AG04450 (cell line): ENCODE data around the gene MCM9. TPM values are rescaled to one million over a fixed set of nuclear protein-coding genes. Genes with fewer than 3 reads are reported as not detected.

Experiments used
- CTCF ChIA-PET: fragments of 300-600, 350-600 bp; formaldehyde crosslinking; extraction: SDS; loops from one replicate; lab custom pipeline; 2022; ENCODE audit warnings: antibody characterized with exemption, inconsistent platforms; lab: Charles Lee
- POLR2A ChIA-PET: fragments of 350-600 bp; formaldehyde crosslinking; extraction: SDS; loops from one replicate; lab custom pipeline; 2021; ENCODE audit warnings: antibody characterized with exemption, inconsistent platforms; lab: Yijun Ruan, JAX
- DNase-seq: peaks from one replicate; pipeline ENCODE4 v3.0.0-alpha.2; 2011; ENCODE audit warnings: low read depth, low spot score
- H3K27ac ChIP-seq: one replicate; pipeline ENCODE4 v1.5.1; 2012; ENCODE audit warnings: low read depth, low read length, control low read depth
- H3K27me3 ChIP-seq: one replicate; pipeline ENCODE4 v1.6.0; 2012; ENCODE audit warnings: low read length; ENCODE audit not compliant: control insufficient read depth, insufficient read depth
- H3K4me3 ChIP-seq: 2 replicates; pipeline ENCODE4 v1.5.1; 2011; ENCODE audit warnings: mild to moderate bottlenecking, low read depth, low read length, control low read depth
- H3K9me3 ChIP-seq: 2 replicates; pipeline ENCODE4 v1.5.1; 2012; ENCODE audit warnings: low read length; ENCODE audit not compliant: control insufficient read depth, insufficient read depth
- polyA plus RNA-seq: library from polyadenylated mRNA; depleted of rRNA; stranded (reverse); fragments of >200 nt; gene quantifications from 2 replicates; pipeline ENCODE4 v1.2.3, GENCODE V29; 2011
- TF ChIP-seq, protein P1 (sequence below): IDR thresholded peaks from 2 replicates; pipeline ENCODE4 v1.5.1; 2011; ENCODE audit warnings: low read depth, low read length, control low read depth, inconsistent platforms

Gene MCM9
- polyA plus RNA-seq, 1 experiment: 2.2 TPM

DNA sequence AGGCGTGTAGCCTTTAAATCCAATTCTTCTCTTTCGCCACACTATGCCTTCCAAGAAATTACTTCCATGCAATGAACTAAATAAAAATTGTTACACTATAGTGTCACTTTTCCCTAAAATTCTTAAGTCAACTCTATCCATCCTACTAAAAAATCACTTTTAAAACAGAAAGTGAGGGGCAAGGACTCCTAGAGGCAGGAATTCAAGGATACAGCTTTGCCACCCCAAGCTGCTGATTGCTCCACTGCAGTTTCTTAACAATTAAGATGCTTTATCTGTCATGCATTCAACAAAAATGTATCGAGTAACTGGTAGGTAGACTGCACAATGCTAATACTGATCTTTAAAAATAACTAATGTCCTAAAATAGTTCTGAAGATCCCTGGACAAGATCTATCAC, 4.3 kb downstream of the MCM9 start:
- DNase-seq: no peak
- Histone ChIP-seq H3K27me3 (no peaks in the 10 kb centered on the region), H3K4me3 (no peak overlapping the region), H3K27ac (no peak overlapping the region), H3K9me3 (no peaks in the 10 kb centered on the region)
- POLR2A ChIA-PET: no interaction called here
- CTCF ChIA-PET: no interaction called here
- TF ChIP-seq, protein P1, sequence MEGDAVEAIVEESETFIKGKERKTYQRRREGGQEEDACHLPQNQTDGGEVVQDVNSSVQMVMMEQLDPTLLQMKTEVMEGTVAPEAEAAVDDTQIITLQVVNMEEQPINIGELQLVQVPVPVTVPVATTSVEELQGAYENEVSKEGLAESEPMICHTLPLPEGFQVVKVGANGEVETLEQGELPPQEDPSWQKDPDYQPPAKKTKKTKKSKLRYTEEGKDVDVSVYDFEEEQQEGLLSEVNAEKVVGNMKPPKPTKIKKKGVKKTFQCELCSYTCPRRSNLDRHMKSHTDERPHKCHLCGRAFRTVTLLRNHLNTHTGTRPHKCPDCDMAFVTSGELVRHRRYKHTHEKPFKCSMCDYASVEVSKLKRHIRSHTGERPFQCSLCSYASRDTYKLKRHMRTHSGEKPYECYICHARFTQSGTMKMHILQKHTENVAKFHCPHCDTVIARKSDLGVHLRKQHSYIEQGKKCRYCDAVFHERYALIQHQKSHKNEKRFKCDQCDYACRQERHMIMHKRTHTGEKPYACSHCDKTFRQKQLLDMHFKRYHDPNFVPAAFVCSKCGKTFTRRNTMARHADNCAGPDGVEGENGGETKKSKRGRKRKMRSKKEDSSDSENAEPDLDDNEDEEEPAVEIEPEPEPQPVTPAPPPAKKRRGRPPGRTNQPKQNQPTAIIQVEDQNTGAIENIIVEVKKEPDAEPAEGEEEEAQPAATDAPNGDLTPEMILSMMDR: peak; percentile 32; the same call in 1 of the 2 replicates

DNA sequence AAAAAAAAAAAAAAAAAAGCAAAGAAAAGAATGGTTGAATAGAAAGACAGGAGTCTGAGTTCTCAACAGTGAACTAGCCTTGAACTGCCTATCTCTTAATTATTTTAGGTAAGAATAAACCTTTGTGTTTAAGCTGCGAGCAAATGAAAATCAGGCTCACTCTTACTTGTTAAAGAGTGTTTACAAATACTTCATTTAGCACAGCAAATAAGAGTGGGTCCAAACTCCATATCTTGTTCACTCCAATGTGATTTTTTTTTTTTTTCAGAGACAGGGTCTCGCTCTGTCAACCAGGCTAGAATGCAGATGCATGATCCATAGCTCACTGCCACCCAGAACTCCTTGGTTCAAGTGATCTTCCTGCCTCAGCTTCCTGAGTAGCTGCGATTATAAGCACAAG, 11.9 kb downstream of the MCM9 start:
- H3K27me3 ChIP-seq: no peaks in the 10 kb centered on the region
- no peaks in the 10 kb centered on the region for H3K9me3 ChIP-seq
- H3K27ac ChIP-seq: no peak overlapping the region
- ChIA-PET POLR2A (no interaction called here), CTCF (no interaction called here)
- TF ChIP-seq, protein P1: no peak
- no peak overlapping the region for H3K4me3 ChIP-seq
- DNase-seq: no peak

DNA sequence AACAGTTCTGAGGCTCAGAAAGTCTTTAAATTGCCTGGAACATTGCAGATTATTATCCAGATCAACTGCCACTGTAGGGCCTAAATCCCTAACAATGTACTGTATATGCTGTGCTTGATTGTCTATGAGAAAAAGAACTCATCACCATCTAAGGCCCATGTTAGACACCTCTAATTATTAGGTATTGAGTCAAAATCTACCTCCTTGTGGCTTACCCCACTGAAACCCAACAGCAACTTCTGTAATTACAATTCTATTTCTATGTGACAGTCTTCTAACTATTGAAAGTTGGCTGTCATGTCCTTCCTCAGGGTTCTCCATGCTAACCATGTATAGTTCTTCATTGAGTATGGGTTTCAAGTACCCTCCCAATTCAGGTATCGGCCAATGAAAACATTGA, 13.9 kb downstream of the MCM9 start:
- POLR2A ChIA-PET: no interaction called here
- CTCF ChIA-PET: no interaction called here
- no peaks in the 10 kb centered on the region for H3K9me3 ChIP-seq
- no peak overlapping the region for H3K4me3 ChIP-seq
- DNase-seq: no peak
- TF ChIP-seq, protein P1: no peak
- no peaks in the 10 kb centered on the region for H3K27me3 ChIP-seq
- H3K27ac ChIP-seq: no peak overlapping the region

DNA sequence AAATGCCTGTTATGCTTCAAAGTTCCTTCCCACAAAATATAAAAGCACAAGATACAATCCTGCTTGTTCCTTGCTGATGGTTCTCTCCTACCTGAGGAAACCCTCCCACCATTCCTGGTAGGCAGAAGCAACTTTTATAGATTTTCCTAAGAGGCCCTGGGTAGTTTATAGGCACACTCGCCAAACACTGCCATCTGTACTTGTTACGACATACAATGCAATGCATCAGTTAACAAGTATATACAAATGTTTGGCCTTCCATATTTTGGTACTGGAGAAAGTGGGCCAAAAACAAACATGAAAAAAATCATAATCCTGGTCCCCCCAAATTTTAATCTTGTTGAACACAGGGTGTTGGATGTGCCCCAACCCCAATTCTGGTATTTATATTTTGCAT, 16.6 kb downstream of the MCM9 start:
- H3K27ac ChIP-seq: no peak overlapping the region
- no peak overlapping the region for H3K4me3 ChIP-seq
- POLR2A ChIA-PET: no interaction called here
- CTCF ChIA-PET: no interaction called here
- TF ChIP-seq, protein P1: no peak
- DNase-seq: no peak
- no peaks in the 10 kb centered on the region for H3K27me3 ChIP-seq
- H3K9me3 ChIP-seq: no peaks in the 10 kb centered on the region

DNA sequence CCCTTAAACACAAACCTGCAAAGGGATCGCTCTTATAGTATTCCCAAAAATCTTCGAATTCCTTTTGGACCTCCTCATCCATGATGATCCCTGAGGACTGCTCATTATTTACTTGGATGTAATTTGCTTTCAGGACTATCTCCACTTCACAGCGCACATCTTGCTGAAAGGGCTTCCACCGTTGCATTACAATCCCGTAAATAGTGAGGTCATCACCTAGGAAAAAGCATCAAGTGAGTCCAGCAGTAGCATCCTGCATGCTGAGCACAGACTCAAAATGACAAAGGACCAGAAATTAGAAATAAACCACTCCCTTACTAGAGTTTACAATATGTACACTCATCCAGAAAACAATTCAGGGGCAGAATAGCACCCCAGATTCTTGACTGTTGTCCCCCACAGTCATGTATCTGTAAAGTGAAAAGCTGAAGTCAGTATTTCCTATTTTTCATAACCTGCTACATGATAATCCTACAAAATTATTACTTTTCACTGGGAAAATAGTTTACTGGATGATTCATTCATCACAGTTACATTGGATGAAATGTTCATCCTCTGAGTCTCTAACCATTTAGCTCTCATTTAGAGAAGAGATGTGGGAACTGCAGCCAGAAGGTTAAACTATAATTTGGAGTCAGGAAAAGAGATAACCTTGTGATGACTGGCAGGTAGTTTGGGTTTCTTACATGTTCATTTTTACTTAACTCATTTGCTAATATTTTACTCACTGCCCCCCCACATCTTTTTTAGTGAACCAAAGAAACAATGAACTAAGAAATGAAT, 17.2 kb downstream of the MCM9 start:
- no peaks in the 10 kb centered on the region for H3K27me3 ChIP-seq
- H3K27ac ChIP-seq: no peak overlapping the region
- CTCF ChIA-PET: no interaction called here
- no peak overlapping the region for H3K4me3 ChIP-seq
- DNase-seq: no peak
- POLR2A ChIA-PET: no interaction called here
- H3K9me3 ChIP-seq: no peaks in the 10 kb centered on the region
- TF ChIP-seq, protein P1: no peak
